Endothelial cell of umbilical vein (primary cell): ENCODE measurements around the gene LIN28A. TPM values are rescaled to one million over a fixed set of nuclear protein-coding genes. Genes with fewer than 3 reads are reported as not detected.

Source experiments
- BruUV-seq: library from RNA; stranded (reverse); fragments of 400-500 nt; replicated peaks from 2 replicates; lab custom pipeline; 2021; lab: Mats Ljungman, UMichigan
- CTCF ChIA-PET: fragments of 300-600, 350-600 bp; sonication (Branson Sonifier 250); formaldehyde crosslinking; loops from one replicate; lab custom pipeline; 2021; ENCODE audit warnings: antibody characterized with exemption, inconsistent platforms; lab: Charles Lee
- POLR2A ChIA-PET: fragments of 300-600, 350-600 bp; sonication (Branson Sonifier 250); formaldehyde crosslinking; loops from one replicate; lab custom pipeline; 2021; ENCODE audit warnings: antibody characterized with exemption, inconsistent platforms; lab: Charles Lee
- DNase-seq: peaks from one replicate; pipeline ENCODE4 v3.0.0-alpha.2; 2011; ENCODE audit warnings: low read depth, low spot score
- FAIRE-seq: peaks from 2 replicates; lab custom pipeline; 2011; peaks lifted over from hg19 to GRCh38; lab: Jason Lieb, UNC
- H2AFZ ChIP-seq: 2 replicates; pipeline ENCODE4 v1.6.0; 2012; ENCODE audit warnings: low read depth, low read length, control low read depth, inconsistent platforms
- H3K27ac ChIP-seq: 2 replicates; pipeline ENCODE4 v1.5.1; 2011; ENCODE audit warnings: low read depth, mild to moderate bottlenecking, control low read depth, low read length, moderate library complexity; ENCODE audit not compliant: insufficient read depth
- H3K27me3 ChIP-seq, 2 experiments: 2 replicates each; pipeline versions ENCODE4 v1.6.0 to v1.6.1; 2011; ENCODE audit warnings: low read length in 2 of 2, mixed read lengths in 1 of 2; ENCODE audit not compliant: control insufficient read depth in 2 of 2, insufficient read depth in 2 of 2
- H3K36me3 ChIP-seq, 2 experiments: 2 replicates in 1 of 2; 3 replicates in 1 of 2; pipeline ENCODE4 v1.5.1; 2011; ENCODE audit warnings: low read length in 2 of 2, mild to moderate bottlenecking in 1 of 2, moderate library complexity in 1 of 2; ENCODE audit not compliant: control insufficient read depth in 2 of 2, insufficient read depth in 2 of 2; ENCODE audit errors: extremely low read depth in 1 of 2
- H3K4me1 ChIP-seq: 3 replicates; pipeline ENCODE4 v1.5.1; 2011; ENCODE audit warnings: mild to moderate bottlenecking, low read length; ENCODE audit not compliant: control insufficient read depth, insufficient read depth; ENCODE audit errors: extremely low read depth
- H3K4me2 ChIP-seq: 2 replicates; pipeline ENCODE4 v1.6.1; 2011; ENCODE audit warnings: low read length, control low read depth, mixed read lengths; ENCODE audit not compliant: insufficient read depth
- H3K4me3 ChIP-seq, 3 experiments: fragments of 200-600 bp in 1 of 3; sonication (generic), shearing (Covaris generic) in 1 of 3; replicated peaks in 1 of 3; 2 replicates each; pipeline ENCODE4 v1.5.1; 2011 to 2016; ENCODE audit warnings: control low read depth in 3 of 3, low read length in 3 of 3, mild to moderate bottlenecking in 2 of 3, inconsistent platforms in 1 of 3, low read depth in 1 of 3, moderate library complexity in 1 of 3; ENCODE audit not compliant: insufficient read depth in 1 of 3
- H3K79me2 ChIP-seq: 2 replicates; pipeline ENCODE4 v1.6.0; 2012; ENCODE audit warnings: low read length, inconsistent platforms; ENCODE audit not compliant: control insufficient read depth, insufficient read depth
- H3K9ac ChIP-seq: replicated peaks from 2 replicates; pipeline ENCODE3; 2011; ENCODE audit warnings: low read length, control low read depth; ENCODE audit not compliant: insufficient read depth; ENCODE audit errors: extremely low read depth
- H3K9me1 ChIP-seq: replicated peaks from 3 replicates; pipeline ENCODE4 v1.6.0; 2011; ENCODE audit warnings: mild to moderate bottlenecking, low read length; ENCODE audit not compliant: control insufficient read depth, insufficient read depth; ENCODE audit errors: extremely low read depth
- H3K9me3 ChIP-seq: replicated peaks from 2 replicates; pipeline ENCODE4 v1.5.1; 2012; ENCODE audit warnings: low read length, inconsistent platforms; ENCODE audit not compliant: control insufficient read depth, insufficient read depth
- H4K20me1 ChIP-seq: replicated peaks from 2 replicates; pipeline ENCODE3; 2011; ENCODE audit warnings: mild to moderate bottlenecking, low read length; ENCODE audit not compliant: control insufficient read depth, insufficient read depth; ENCODE audit errors: extremely low read depth
- CTCF ChIP-seq, 2 donors: IDR thresholded peaks; 1 replicate in 1 of 2; 2 replicates in 1 of 2; pipeline ENCODE4 v1.5.1; 2011; ENCODE audit warnings: low read length in 2 of 2, mild to moderate bottlenecking in 2 of 2, moderate library complexity in 2 of 2, control low read depth in 1 of 2, inconsistent platforms in 1 of 2, low read depth in 1 of 2; ENCODE audit not compliant: insufficient read depth in 1 of 2; ENCODE audit errors: extremely low read depth in 1 of 2
- EZH2 ChIP-seq: IDR thresholded peaks from 2 replicates; pipeline ENCODE4 v1.6.1; 2012; ENCODE audit warnings: borderline replicate concordance, low read depth, mild to moderate bottlenecking, moderate library complexity, low read length, inconsistent platforms; ENCODE audit not compliant: severe bottlenecking
- FOS ChIP-seq: IDR thresholded peaks from 2 replicates; pipeline ENCODE4 v1.6.1; 2011; ENCODE audit warnings: mild to moderate bottlenecking, low read length, moderate library complexity, borderline replicate concordance; ENCODE audit not compliant: insufficient read depth
- GATA2 ChIP-seq: IDR thresholded peaks from 2 replicates; pipeline ENCODE4 v1.7.0; 2011; ENCODE audit warnings: low read depth, mild to moderate bottlenecking, moderate library complexity, mixed read lengths, low read length; ENCODE audit not compliant: insufficient read length, insufficient read depth
- JUN ChIP-seq: IDR thresholded peaks from 2 replicates; pipeline ENCODE4 v1.6.1; 2011; ENCODE audit warnings: borderline replicate concordance, low read depth; ENCODE audit not compliant: insufficient read length, insufficient read depth
- MAX ChIP-seq: IDR thresholded peaks from 2 replicates; pipeline ENCODE4 v1.6.1; 2011; ENCODE audit not compliant: insufficient read depth, insufficient read length
- MYC ChIP-seq: IDR thresholded peaks from one replicate; pipeline ENCODE4 v1.6.1; 2011; ENCODE audit warnings: mild to moderate bottlenecking, low read depth, low read length
- POLR2A ChIP-seq: IDR thresholded peaks from 2 replicates; pipeline ENCODE4 v1.6.1; 2012; ENCODE audit warnings: low read depth, mild to moderate bottlenecking, control low read depth, low read length
- POLR2AphosphoS5 ChIP-seq: IDR thresholded peaks from 2 replicates; pipeline ENCODE4 v1.6.1; 2012; ENCODE audit warnings: low read depth, mild to moderate bottlenecking, control low read depth, low read length, moderate library complexity; ENCODE audit not compliant: insufficient read depth
- dilution Hi-C: fragments of 300-500 bp; cut with MboI; formaldehyde crosslinking; loops from one replicate; pipeline ENCODE4 v1.15.0; 2019; ENCODE audit warnings: low sequenced_read_pairs; ENCODE audit not compliant: extremely low pct_ligation_motif_present
- intact Hi-C: fragments of 100-400 bp; cut with micrococcal nuclease; formaldehyde crosslinking; loops from one replicate; pipeline ENCODE4 v1.10.0; 2022
- polyA plus RNA-seq, 4 experiments: library from polyadenylated mRNA; depleted of rRNA in 3 of 4; stranded (reverse) in 3 of 4; unstranded in 1 of 4; fragments of >200 nt; gene quantifications; 2 replicates each; pipeline versions ENCODE4 v1.2.1 to v1.2.3, GENCODE V29; 2011 to 2012; ENCODE audit warnings: missing spikeins in 1 of 4
- total RNA-seq: library from RNA; stranded (reverse); gene quantifications from 2 replicates; pipeline ENCODE4 v1.2.3, GENCODE V29; 2021

Gene LIN28A
- total and polyA plus RNA-seq, 2 donors (not counting 3 experiments of a cell fraction or from before 2014, with no cell fraction given) = 0.11 TPM; not detected in 1

- DNase-seq = no peak
- ChIA-PET POLR2A (no interaction called here), CTCF (interaction anchor here (1.0 to 2.9 kb wide), 19 partner anchors 9 to 260 kb away, joined by 3 to 35 read pairs (median 5); partner anchors contain the start of genes SH3BGRL3 and ZNF593)
- no peaks in the 10 kb centered on the region for H3K36me3 ChIP-seq
- FAIRE-seq = no peak
- no peak overlapping the region for H3K27ac ChIP-seq
- no peak overlapping the region for H3K4me2 ChIP-seq
- no peaks in the 10 kb centered on the region for H3K79me2 ChIP-seq
- no peaks in the 10 kb centered on the region for H3K4me1 ChIP-seq
- no peak overlapping the region for H3K9ac ChIP-seq
- no peak overlapping the region for H2AFZ ChIP-seq
- H3K4me3 ChIP-seq = no peak overlapping the region
- H3K27me3 ChIP-seq = peaks cover 14 to 15% of the 10 kb centered on the region in 2 experiments
- no peaks in the 10 kb centered on the region for H4K20me1 ChIP-seq
- no peak for TF ChIP-seq POLR2AphosphoS5
- no peak for TF ChIP-seq JUN
- TF ChIP-seq POLR2A = no peak
- TF ChIP-seq MYC = no peak
- no peak for TF ChIP-seq MAX
- TF ChIP-seq CTCF (IDR thresholded peaks at IDR 0.05; ENCODE audit: extremely low read depth in 1 of 2, insufficient read depth in 1 of 2, low read depth in 1 of 2, low read length in 2 of 2) = no peak
- no peak for TF ChIP-seq FOS
- no peak for TF ChIP-seq GATA2
- TF ChIP-seq EZH2 = no peak
- no peaks in the 10 kb centered on the region for H3K9me3 ChIP-seq
- no TSS peak for BruUV-seq
- dilution Hi-C loops (no loop called here), intact Hi-C loops (loop anchor here (1.0 to 5.0 kb wide), 3 partner anchors 43 to 260 kb away; no protein-coding TSS in a partner anchor)
- no peaks in the 10 kb centered on the region for H3K9me1 ChIP-seq
Measured at GRCh38 chr1:26364956-26365355, 45.7 kb upstream of the LIN28A start.
